ENCODE results near the gene SERINC5.

SERINC5 gene

DNA sequence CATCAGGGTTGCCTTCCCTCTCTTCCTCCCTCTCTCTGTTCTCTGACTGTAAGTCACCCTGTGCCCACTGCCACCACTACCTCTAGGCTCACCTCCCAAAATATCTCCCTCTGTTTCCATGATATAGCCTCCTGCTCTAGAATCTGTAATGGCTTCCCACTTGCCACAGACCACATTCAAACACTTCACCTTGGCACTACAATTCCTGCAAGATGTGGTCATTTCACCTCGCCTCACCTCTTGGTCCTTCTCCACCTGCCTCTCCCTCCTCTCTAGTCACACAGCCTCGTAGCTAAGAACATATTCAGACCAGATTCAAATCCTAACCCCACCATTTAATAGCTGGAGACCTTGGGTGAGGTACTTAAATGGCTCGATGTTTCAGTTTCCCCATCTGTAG, 56.9 kb downstream of the SERINC5 start:
- Histone ChIP-seq H3K4me2 (ENCODE audit: low read depth, low read length, poor library complexity, severe bottlenecking) (no peak overlapping the region), H3K9me2 (replicated peaks; ENCODE audit: low read depth, low read length) (no peaks in the 10 kb centered on the region), H3K4me3 (ENCODE audit: low read length, poor library complexity, severe bottlenecking) (no peak overlapping the region), H3F3A (ENCODE audit: low read depth) (no peaks in the 10 kb centered on the region), H3K9ac (ENCODE audit: low read depth, low read length, poor library complexity, severe bottlenecking) (no peak overlapping the region), H3K9me3 (ENCODE audit: insufficient read depth, low read depth, low read length) (no peaks in the 10 kb centered on the region), H3K79me2 (ENCODE audit: insufficient read depth, low read length) (peaks cover 87% of the 10 kb centered on the region), H3K27me3 (ENCODE audit: insufficient read depth, low read length, poor library complexity, severe bottlenecking) (no peaks in the 10 kb centered on the region), H4K20me1 (ENCODE audit: insufficient read depth, low read length, poor library complexity, severe bottlenecking) (peaks cover 2% of the 10 kb centered on the region), H3K4me1 (ENCODE audit: insufficient read depth, low read length, poor library complexity, severe bottlenecking) (peaks cover 17% of the 10 kb centered on the region), H3K36me3 (ENCODE audit: insufficient read depth, low read length) (peaks cover 73% of the 10 kb centered on the region), H2AFZ (ENCODE audit: low read length) (no peak overlapping the region)
- TF ChIP-seq, protein P1, sequence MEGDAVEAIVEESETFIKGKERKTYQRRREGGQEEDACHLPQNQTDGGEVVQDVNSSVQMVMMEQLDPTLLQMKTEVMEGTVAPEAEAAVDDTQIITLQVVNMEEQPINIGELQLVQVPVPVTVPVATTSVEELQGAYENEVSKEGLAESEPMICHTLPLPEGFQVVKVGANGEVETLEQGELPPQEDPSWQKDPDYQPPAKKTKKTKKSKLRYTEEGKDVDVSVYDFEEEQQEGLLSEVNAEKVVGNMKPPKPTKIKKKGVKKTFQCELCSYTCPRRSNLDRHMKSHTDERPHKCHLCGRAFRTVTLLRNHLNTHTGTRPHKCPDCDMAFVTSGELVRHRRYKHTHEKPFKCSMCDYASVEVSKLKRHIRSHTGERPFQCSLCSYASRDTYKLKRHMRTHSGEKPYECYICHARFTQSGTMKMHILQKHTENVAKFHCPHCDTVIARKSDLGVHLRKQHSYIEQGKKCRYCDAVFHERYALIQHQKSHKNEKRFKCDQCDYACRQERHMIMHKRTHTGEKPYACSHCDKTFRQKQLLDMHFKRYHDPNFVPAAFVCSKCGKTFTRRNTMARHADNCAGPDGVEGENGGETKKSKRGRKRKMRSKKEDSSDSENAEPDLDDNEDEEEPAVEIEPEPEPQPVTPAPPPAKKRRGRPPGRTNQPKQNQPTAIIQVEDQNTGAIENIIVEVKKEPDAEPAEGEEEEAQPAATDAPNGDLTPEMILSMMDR (conservative IDR thresholded peaks at IDR 0.05; ENCODE audit: low read length) = no peak
- TF ChIP-seq EZH2phosphoT487 (IDR thresholded peaks at IDR 0.05; ENCODE audit: borderline replicate concordance) = no peak

DNA sequence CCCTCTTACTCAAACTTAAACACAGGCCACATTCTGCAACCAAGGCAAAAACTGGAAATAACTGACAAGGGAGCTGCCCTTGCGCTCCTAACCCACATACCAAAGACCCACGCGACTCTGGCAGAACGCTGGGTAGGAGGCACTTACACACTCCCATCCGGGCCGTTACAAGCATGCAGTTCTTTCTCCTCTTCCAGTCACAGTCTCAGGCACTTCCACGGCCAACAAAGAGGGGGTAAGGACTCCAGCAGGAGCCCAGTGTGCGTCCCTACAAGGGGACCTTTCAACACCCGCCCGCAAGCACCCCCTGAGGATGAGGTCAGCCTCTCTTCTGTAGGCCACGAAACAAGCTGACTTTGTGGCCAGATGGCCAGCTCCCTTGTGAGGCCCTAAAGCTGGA, 57.4 kb downstream of the SERINC5 start:
- peaks cover 87% of the 10 kb centered on the region for H3K79me2 ChIP-seq (ENCODE audit: insufficient read depth, low read length)
- no peak overlapping the region for H3K4me3 ChIP-seq (ENCODE audit: low read length, poor library complexity, severe bottlenecking)

GRCh38 chr5:80195837-80196400, 59.9 kb downstream of the SERINC5 start:
- H3K4me2 ChIP-seq (ENCODE audit: low read depth, low read length, poor library complexity, severe bottlenecking) = no peak overlapping the region
- TF ChIP-seq EZH2phosphoT487 (IDR thresholded peaks at IDR 0.05; ENCODE audit: borderline replicate concordance) = no peak
- TF ChIP-seq, protein P1 (conservative IDR thresholded peaks at IDR 0.05; ENCODE audit: low read length) = no peak
- no peaks in the 10 kb centered on the region for H3K27me3 ChIP-seq (ENCODE audit: insufficient read depth, low read length, poor library complexity, severe bottlenecking)
- no peak overlapping the region for H3K9ac ChIP-seq (ENCODE audit: low read depth, low read length, poor library complexity, severe bottlenecking)
- peaks cover 83% of the 10 kb centered on the region for H3K79me2 ChIP-seq (ENCODE audit: insufficient read depth, low read length)
- H3F3A ChIP-seq (ENCODE audit: low read depth) = peaks cover 13% of the 10 kb centered on the region
- peaks cover 2% of the 10 kb centered on the region for H4K20me1 ChIP-seq (ENCODE audit: insufficient read depth, low read length, poor library complexity, severe bottlenecking)
- H2AFZ ChIP-seq (ENCODE audit: low read length) = no peak overlapping the region
- peaks cover 45% of the 10 kb centered on the region for H3K36me3 ChIP-seq (ENCODE audit: insufficient read depth, low read length)
- H3K4me1 ChIP-seq (ENCODE audit: insufficient read depth, low read length, poor library complexity, severe bottlenecking) = peaks cover 45% of the 10 kb centered on the region
- H3K9me3 ChIP-seq (ENCODE audit: insufficient read depth, low read depth, low read length) = no peaks in the 10 kb centered on the region
- H3K9me2 ChIP-seq (replicated peaks; ENCODE audit: low read depth, low read length) = no peaks in the 10 kb centered on the region
- no peak overlapping the region for H3K4me3 ChIP-seq (ENCODE audit: low read length, poor library complexity, severe bottlenecking)

More for the DNA sequence above, 57.4 kb downstream of the SERINC5 start:
- Histone ChIP-seq H3K36me3 (ENCODE audit: insufficient read depth, low read length) (peaks cover 68% of the 10 kb centered on the region), H3K9me3 (ENCODE audit: insufficient read depth, low read depth, low read length) (no peaks in the 10 kb centered on the region), H3K9ac (ENCODE audit: low read depth, low read length, poor library complexity, severe bottlenecking) (no peak overlapping the region), H3K4me1 (ENCODE audit: insufficient read depth, low read length, poor library complexity, severe bottlenecking) (peaks cover 21% of the 10 kb centered on the region), H3F3A (ENCODE audit: low read depth) (no peaks in the 10 kb centered on the region), H3K27me3 (ENCODE audit: insufficient read depth, low read length, poor library complexity, severe bottlenecking) (no peaks in the 10 kb centered on the region), H2AFZ (ENCODE audit: low read length) (no peak overlapping the region), H3K4me2 (ENCODE audit: low read depth, low read length, poor library complexity, severe bottlenecking) (no peak overlapping the region), H3K9me2 (replicated peaks; ENCODE audit: low read depth, low read length) (no peaks in the 10 kb centered on the region), H4K20me1 (ENCODE audit: insufficient read depth, low read length, poor library complexity, severe bottlenecking) (peaks cover 2% of the 10 kb centered on the region)
- TF ChIP-seq EZH2phosphoT487 (IDR thresholded peaks at IDR 0.05; ENCODE audit: borderline replicate concordance) = no peak
- TF ChIP-seq, protein P1 (conservative IDR thresholded peaks at IDR 0.05; ENCODE audit: low read length) = no peak
